ENCODE data around the gene TRDN. TPM values are rescaled to one million over a fixed set of nuclear protein-coding genes. Genes with fewer than 3 reads are reported as not detected.
"Not testable (repeated sequence)": the region's sequence is repeated elsewhere in the genome, so short reads cannot be mapped to it uniquely, and the experiment has no call there.

Gene TRDN
- total RNA-seq, 1 donor from 2014 or later: 0.06 TPM

GRCh38 chr6:123564361-123564760, 72.4 kb downstream of the TRDN start:
- no peaks in the 10 kb centered on the region for H3F3A ChIP-seq (ENCODE audit: low read depth)
- H3K9me3 ChIP-seq (ENCODE audit: low read depth): no peaks in the 10 kb centered on the region
- no peak overlapping the region for H3K4me3 ChIP-seq
- Mint-ChIP-seq H3K27me3 (ENCODE audit: insufficient read depth, low read depth) (peaks cover 3% of the 10 kb centered on the region), H3K27ac (no peak overlapping the region), H3K4me3 (no peak overlapping the region), H3K4me1 (peaks cover 4% of the 10 kb centered on the region), H3K36me3 (no peaks in the 10 kb centered on the region), H3K9me3 (no peaks in the 10 kb centered on the region)
- H3K27me3 ChIP-seq: no peaks in the 10 kb centered on the region
- TF ChIP-seq, protein P1, sequence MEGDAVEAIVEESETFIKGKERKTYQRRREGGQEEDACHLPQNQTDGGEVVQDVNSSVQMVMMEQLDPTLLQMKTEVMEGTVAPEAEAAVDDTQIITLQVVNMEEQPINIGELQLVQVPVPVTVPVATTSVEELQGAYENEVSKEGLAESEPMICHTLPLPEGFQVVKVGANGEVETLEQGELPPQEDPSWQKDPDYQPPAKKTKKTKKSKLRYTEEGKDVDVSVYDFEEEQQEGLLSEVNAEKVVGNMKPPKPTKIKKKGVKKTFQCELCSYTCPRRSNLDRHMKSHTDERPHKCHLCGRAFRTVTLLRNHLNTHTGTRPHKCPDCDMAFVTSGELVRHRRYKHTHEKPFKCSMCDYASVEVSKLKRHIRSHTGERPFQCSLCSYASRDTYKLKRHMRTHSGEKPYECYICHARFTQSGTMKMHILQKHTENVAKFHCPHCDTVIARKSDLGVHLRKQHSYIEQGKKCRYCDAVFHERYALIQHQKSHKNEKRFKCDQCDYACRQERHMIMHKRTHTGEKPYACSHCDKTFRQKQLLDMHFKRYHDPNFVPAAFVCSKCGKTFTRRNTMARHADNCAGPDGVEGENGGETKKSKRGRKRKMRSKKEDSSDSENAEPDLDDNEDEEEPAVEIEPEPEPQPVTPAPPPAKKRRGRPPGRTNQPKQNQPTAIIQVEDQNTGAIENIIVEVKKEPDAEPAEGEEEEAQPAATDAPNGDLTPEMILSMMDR (IDR thresholded peaks at IDR 0.05): no peak
- no peak for TF ChIP-seq EZH2phosphoT487 (IDR thresholded peaks at IDR 0.05)
- TF ChIP-seq EZH2 (IDR thresholded peaks at IDR 0.05): no peak
- no peak overlapping the region for H3K4me2 ChIP-seq
- H3K27ac ChIP-seq: no peak overlapping the region
- H3K79me2 ChIP-seq (ENCODE audit: low read depth): no peaks in the 10 kb centered on the region
- H2AFZ ChIP-seq (replicated peaks): no peak overlapping the region
- H3K4me1 ChIP-seq: no peaks in the 10 kb centered on the region
- no peak for DNase-seq (ENCODE audit: low spot score)
- H4K20me1 ChIP-seq (ENCODE audit: low read depth): no peaks in the 10 kb centered on the region
- no peaks in the 10 kb centered on the region for H3K36me3 ChIP-seq
- H3K9ac ChIP-seq: no peak overlapping the region

DNA sequence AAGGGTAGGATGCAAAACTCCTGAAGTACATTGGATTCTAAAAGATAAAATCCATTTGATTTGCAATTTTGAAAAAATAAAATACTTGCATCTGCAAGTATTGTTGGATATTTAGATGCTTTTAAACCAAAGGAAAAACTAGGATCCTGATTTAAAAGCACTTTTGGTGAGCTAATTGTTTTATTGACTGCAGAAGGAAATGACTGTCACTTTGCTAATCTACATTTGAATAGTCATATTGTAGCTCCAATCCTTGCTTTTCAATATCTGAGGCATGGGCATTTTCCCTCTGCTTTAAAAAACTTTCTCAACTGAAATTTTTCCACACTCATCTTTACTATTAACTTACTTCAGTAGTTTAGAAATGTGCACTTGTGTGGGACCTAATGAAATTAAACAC, 74.1 kb downstream of the TRDN start:
- Mint-ChIP-seq H3K27me3 (ENCODE audit: insufficient read depth, low read depth) (no peaks in the 10 kb centered on the region), H3K36me3 (no peaks in the 10 kb centered on the region), H3K4me1 (peaks cover 6% of the 10 kb centered on the region), H3K4me3 (no peak overlapping the region), H3K9me3 (no peaks in the 10 kb centered on the region), H3K27ac (no peak overlapping the region)
- Histone ChIP-seq H3K79me2 (ENCODE audit: low read depth) (no peaks in the 10 kb centered on the region), H3K27me3 (no peaks in the 10 kb centered on the region), H3K36me3 (no peaks in the 10 kb centered on the region), H3K9ac (no peak overlapping the region), H3F3A (ENCODE audit: low read depth) (no peaks in the 10 kb centered on the region), H2AFZ (replicated peaks) (no peak overlapping the region), H3K27ac (no peak overlapping the region), H4K20me1 (ENCODE audit: low read depth) (no peaks in the 10 kb centered on the region), H3K4me1 (no peaks in the 10 kb centered on the region), H3K4me2 (no peak overlapping the region), H3K4me3 (no peak overlapping the region), H3K9me3 (ENCODE audit: low read depth) (no peaks in the 10 kb centered on the region)
- DNase-seq (ENCODE audit: low spot score): no peak
- TF ChIP-seq, protein P1 (IDR thresholded peaks at IDR 0.05): no peak
- no peak for TF ChIP-seq EZH2phosphoT487 (IDR thresholded peaks at IDR 0.05)
- TF ChIP-seq EZH2 (IDR thresholded peaks at IDR 0.05): no peak

- Histone ChIP-seq H3F3A (ENCODE audit: low read depth) (no peaks in the 10 kb centered on the region), H4K20me1 (ENCODE audit: low read depth) (no peaks in the 10 kb centered on the region), H3K4me3 (no peak overlapping the region), H3K36me3 (no peaks in the 10 kb centered on the region), H2AFZ (replicated peaks) (no peak overlapping the region), H3K27me3 (no peaks in the 10 kb centered on the region), H3K4me1 (no peaks in the 10 kb centered on the region), H3K27ac (no peak overlapping the region), H3K9me3 (ENCODE audit: low read depth) (no peaks in the 10 kb centered on the region), H3K4me2 (no peak overlapping the region), H3K9ac (no peak overlapping the region), H3K79me2 (ENCODE audit: low read depth) (no peaks in the 10 kb centered on the region)
- Mint-ChIP-seq H3K36me3 (no peaks in the 10 kb centered on the region), H3K4me3 (no peak overlapping the region), H3K27ac (no peak overlapping the region), H3K9me3 (no peaks in the 10 kb centered on the region), H3K4me1 (peaks cover 6% of the 10 kb centered on the region), H3K27me3 (ENCODE audit: insufficient read depth, low read depth) (no peaks in the 10 kb centered on the region)
- TF ChIP-seq, protein P1 (IDR thresholded peaks at IDR 0.05): no peak
- TF ChIP-seq EZH2 (IDR thresholded peaks at IDR 0.05): no peak
- TF ChIP-seq EZH2phosphoT487 (IDR thresholded peaks at IDR 0.05): no peak
- DNase-seq (ENCODE audit: low spot score): no peak
These were observed 74.5 kb downstream of the TRDN start for GRCh38 chr6:123562264-123562663.

DNA sequence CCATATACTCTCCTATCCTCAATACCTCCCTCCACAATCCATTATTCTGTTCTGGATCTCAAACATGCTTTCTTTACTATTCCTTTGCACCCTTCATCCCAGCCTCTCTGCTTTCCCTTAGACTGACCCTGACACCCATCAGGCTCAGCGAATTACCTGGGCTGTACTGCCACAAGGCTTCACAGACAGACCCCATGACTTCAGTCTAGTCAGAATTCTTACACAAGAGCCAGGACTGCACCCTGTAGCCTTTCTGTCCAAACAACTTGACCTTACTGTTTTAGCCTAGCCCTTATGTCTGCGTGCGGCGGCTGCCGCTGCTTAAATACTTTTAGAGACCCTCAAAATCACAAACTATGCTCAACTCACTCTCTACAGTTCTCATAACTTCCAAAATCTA, 76.9 kb downstream of the TRDN start:
- not testable (repeated sequence) for H3K27ac ChIP-seq; H3K27me3 Mint-ChIP-seq (ENCODE audit: insufficient read depth, low read depth); H3K4me3 ChIP-seq; H3F3A ChIP-seq (ENCODE audit: low read depth); H3K36me3 Mint-ChIP-seq; H3K4me1 Mint-ChIP-seq; H3K9me3 ChIP-seq (ENCODE audit: low read depth); H3K4me3 Mint-ChIP-seq; H4K20me1 ChIP-seq (ENCODE audit: low read depth); H3K36me3 ChIP-seq; H3K4me1 ChIP-seq; H3K79me2 ChIP-seq (ENCODE audit: low read depth); H3K4me2 ChIP-seq; DNase-seq (ENCODE audit: low spot score); H3K9ac ChIP-seq; H3K27ac Mint-ChIP-seq; H3K27me3 ChIP-seq; H2AFZ ChIP-seq (replicated peaks); H3K9me3 Mint-ChIP-seq

DNA sequence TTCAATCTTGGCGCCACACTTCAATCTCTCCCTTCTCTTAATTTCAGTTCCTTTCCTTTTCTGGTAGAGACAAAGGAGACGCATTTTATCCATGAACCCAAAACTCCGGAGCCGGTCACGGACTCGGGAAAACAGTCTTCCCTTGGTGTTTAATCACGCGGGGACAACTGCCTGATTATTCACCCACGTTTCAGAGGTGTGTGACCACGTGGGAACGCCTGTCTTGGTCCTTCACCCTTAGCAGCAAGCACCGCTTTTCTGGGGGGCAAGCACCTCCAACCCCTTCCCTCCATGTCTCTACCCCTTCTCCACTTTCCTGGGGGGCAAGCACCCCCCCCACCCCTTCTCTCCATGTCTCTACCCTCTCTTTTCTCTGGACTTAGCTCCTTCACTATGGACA, 79.3 kb downstream of the TRDN start:
- H3K4me1 Mint-ChIP-seq; DNase-seq (ENCODE audit: low spot score); H3K36me3 ChIP-seq; H3K4me1 ChIP-seq; H3K9me3 Mint-ChIP-seq; H3K36me3 Mint-ChIP-seq; H3K27me3 Mint-ChIP-seq (ENCODE audit: insufficient read depth, low read depth); H3K4me3 Mint-ChIP-seq; H3K79me2 ChIP-seq (ENCODE audit: low read depth); H3K4me2 ChIP-seq; H3K9me3 ChIP-seq (ENCODE audit: low read depth); H4K20me1 ChIP-seq (ENCODE audit: low read depth); H2AFZ ChIP-seq (replicated peaks); H3K9ac ChIP-seq; H3F3A ChIP-seq (ENCODE audit: low read depth); H3K27ac ChIP-seq; H3K27me3 ChIP-seq; H3K27ac Mint-ChIP-seq; H3K4me3 ChIP-seq: not testable (repeated sequence)
